ENCODE data around the gene TARDBP. TPM values are rescaled to one million over a fixed set of nuclear protein-coding genes. Genes with fewer than 3 reads are reported as not detected.
"Not testable (repeated sequence)": the region's sequence is repeated elsewhere in the genome, so short reads cannot be mapped to it uniquely, and the experiment has no call there.

TARDBP gene
- total and polyA plus RNA-seq, 2 experiments from 2014 or later, result 80.0 to 129 TPM

DNA sequence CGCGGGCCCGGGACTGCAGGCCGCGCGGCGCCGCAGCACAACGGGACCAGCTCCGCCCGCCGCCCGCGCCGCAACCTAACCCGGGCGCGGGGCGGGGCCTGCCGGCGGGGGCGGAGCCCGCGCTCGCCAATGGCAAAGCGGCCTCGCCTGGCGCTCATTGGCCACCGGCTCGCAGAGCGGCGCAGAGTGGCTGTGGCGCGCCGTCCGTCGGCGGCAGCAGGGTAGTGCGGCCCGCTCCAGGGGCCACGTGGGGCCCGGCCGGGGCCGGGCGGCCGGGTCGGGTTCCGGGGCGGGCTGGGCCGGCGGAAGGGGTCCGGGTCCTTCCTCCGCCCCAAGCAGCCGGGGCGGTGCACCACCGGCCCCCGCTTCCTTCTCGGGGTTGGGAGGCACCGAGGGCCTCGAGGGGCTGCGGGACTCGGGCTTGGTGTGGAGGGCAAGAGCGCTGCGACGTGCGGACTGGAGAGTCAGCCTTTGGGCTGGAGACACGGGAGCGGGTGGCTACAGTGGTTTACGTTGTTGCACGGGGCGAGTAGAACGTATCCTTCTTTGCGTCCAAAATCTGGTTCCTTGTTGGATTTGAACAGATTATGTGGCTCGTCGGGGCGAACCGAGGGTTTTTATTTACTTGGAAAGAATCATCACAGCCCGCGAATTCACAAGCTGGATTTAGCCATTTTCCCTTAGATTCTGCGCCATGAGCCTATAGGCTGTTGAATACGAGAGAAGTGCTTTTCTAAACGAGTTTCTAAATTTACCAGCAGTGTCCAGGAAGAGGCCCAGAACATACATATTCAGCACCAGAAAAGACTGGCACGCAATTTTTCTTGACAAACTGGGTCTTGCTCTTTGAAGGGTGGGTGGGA, 47.7 kb downstream of the TARDBP start, which contains the start of gene SRM:
SRM (minus strand) TSS at position 51 of the 863 bp plus-strand sequence. CDS start 75 bp downstream, outside the sequence.
- Histone ChIP-seq H4K20me1 (ENCODE audit: insufficient read depth, poor library complexity, severe bottlenecking) (no peaks in the 10 kb centered on the region), H3K27ac (peak within 1 kb of the TSS; percentile 60), H3K4me2 (peak within 1 kb of the TSS; percentile 98), H2AFZ (peak within 1 kb of the TSS; percentile 89), H3K4me3 (peak within 1 kb of the TSS; percentile 98), H3K4me1 (ENCODE audit: insufficient read depth) (peaks cover 8% of the 10 kb centered on the region), H3K36me3 (replicated peaks; ENCODE audit: insufficient read depth, low read depth) (peaks cover 4% of the 10 kb centered on the region), H3K9me3 (ENCODE audit: low read depth) (no peaks in the 10 kb centered on the region), H3K9me2 (replicated peaks; ENCODE audit: insufficient read depth) (no peaks in the 10 kb centered on the region), H3K27me3 (no peaks in the 10 kb centered on the region), H3K79me2 (peaks cover 20% of the 10 kb centered on the region)
- peak; percentile 97 for DNase-seq (ENCODE audit: low spot score)
- under 1% methylated on average over 46 of the region's 83 CpGs for WGBS (ENCODE audit: low lambda C conversion rate, missing lambda C conversion rate)
- TF ChIP-seq EZH2phosphoT487 (IDR thresholded peaks at IDR 0.05; ENCODE audit: low read depth, severe bottlenecking, unreplicated experiment) (no peak), EZH2 (IDR thresholded peaks at IDR 0.05; ENCODE audit: borderline replicate concordance) (no peak)
- TF ChIP-seq, protein P1, sequence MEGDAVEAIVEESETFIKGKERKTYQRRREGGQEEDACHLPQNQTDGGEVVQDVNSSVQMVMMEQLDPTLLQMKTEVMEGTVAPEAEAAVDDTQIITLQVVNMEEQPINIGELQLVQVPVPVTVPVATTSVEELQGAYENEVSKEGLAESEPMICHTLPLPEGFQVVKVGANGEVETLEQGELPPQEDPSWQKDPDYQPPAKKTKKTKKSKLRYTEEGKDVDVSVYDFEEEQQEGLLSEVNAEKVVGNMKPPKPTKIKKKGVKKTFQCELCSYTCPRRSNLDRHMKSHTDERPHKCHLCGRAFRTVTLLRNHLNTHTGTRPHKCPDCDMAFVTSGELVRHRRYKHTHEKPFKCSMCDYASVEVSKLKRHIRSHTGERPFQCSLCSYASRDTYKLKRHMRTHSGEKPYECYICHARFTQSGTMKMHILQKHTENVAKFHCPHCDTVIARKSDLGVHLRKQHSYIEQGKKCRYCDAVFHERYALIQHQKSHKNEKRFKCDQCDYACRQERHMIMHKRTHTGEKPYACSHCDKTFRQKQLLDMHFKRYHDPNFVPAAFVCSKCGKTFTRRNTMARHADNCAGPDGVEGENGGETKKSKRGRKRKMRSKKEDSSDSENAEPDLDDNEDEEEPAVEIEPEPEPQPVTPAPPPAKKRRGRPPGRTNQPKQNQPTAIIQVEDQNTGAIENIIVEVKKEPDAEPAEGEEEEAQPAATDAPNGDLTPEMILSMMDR (IDR thresholded peaks at IDR 0.05; ENCODE audit: poor library complexity), result no peak

DNA sequence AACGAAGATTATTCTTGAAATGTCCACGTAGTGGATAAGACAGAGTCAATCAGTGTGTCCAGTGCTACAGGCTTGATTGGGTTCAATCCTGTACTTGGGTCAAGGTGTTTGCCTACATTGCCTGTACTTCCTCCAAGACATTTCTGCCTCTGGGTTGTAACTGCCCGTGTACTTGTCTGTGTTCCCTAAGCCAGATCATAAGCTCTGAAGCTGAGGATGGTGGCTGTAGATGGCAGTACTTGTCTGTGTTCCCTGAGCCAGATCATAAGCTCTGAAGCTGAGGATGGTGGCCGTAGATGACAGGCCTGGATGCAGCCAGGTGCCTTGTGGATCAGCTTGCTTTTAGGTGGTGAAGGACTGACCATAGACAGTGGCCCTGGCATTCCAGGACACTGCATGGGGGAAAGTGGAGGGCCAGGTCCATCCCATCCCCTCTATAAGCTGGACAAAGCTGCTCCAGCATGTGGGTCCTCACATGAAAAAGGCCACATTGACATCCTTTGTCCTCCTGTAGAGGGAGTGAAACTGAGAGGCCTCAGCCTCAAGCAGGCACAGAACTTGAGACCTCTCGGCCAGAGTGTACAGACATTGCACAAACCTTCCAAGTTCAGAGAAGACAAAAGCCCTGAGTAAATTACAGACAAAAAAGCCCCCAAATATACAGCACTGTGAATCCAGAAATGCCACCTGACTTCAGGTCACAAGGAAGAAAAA, 49.4 kb downstream of the TARDBP start:
- DNase-seq (ENCODE audit: low spot score), result no peak
- 89% methylated on average over 5 of the region's 5 CpGs for WGBS (ENCODE audit: low lambda C conversion rate, missing lambda C conversion rate)
- peaks cover 20% of the 10 kb centered on the region for H3K79me2 ChIP-seq
- H3K27me3 ChIP-seq, result no peaks in the 10 kb centered on the region
- no peaks in the 10 kb centered on the region for H3K9me2 ChIP-seq (replicated peaks; ENCODE audit: insufficient read depth)
- H3K4me1 ChIP-seq (ENCODE audit: insufficient read depth), result peaks cover 8% of the 10 kb centered on the region
- no peaks in the 10 kb centered on the region for H4K20me1 ChIP-seq (ENCODE audit: insufficient read depth, poor library complexity, severe bottlenecking)
- peak overlapping the region; percentile 80 for H3K4me2 ChIP-seq
- TF ChIP-seq, protein P1 (IDR thresholded peaks at IDR 0.05; ENCODE audit: poor library complexity), result no peak
- TF ChIP-seq EZH2phosphoT487 (IDR thresholded peaks at IDR 0.05; ENCODE audit: low read depth, severe bottlenecking, unreplicated experiment), result no peak
- no peak for TF ChIP-seq EZH2 (IDR thresholded peaks at IDR 0.05; ENCODE audit: borderline replicate concordance)
- no peak overlapping the region for H3K4me3 ChIP-seq
- H2AFZ ChIP-seq, result no peak overlapping the region
- H3K9me3 ChIP-seq (ENCODE audit: low read depth), result no peaks in the 10 kb centered on the region
- H3K36me3 ChIP-seq (replicated peaks; ENCODE audit: insufficient read depth, low read depth), result peaks cover 6% of the 10 kb centered on the region
- no peak overlapping the region for H3K27ac ChIP-seq

DNA sequence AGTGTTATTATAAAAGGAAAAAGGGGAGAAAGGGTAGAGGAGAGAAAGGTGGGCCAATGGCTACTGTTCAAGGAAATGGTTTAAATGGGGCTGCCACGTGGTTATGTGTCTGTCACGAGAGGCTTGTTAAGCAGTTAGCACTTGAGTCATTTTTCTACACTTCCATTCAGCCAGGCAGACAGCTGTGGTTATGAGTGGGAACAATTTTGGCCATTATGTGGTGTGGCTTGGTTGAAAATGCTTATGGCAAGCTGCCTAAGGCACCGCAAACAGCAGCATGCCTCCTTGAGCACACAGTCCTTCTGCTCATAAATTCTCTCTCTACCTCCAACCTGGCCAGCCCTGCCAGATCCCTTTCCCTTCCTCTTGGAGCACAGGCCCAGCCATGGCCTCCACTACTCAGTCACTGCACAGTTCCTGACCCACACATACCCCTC, 50.5 kb downstream of the TARDBP start:
- 84% methylated on average over 3 of the region's 3 CpGs for whole genome bisulfite sequencing (ENCODE audit: low lambda C conversion rate, missing lambda C conversion rate)
- no peaks in the 10 kb centered on the region for H4K20me1 ChIP-seq (ENCODE audit: insufficient read depth, poor library complexity, severe bottlenecking)
- H2AFZ ChIP-seq, result no peak overlapping the region
- peaks cover 8% of the 10 kb centered on the region for H3K4me1 ChIP-seq (ENCODE audit: insufficient read depth)
- H3K27me3 ChIP-seq, result no peaks in the 10 kb centered on the region
- H3K27ac ChIP-seq, result no peak overlapping the region
- TF ChIP-seq, protein P1 (IDR thresholded peaks at IDR 0.05; ENCODE audit: poor library complexity), result no peak
- TF ChIP-seq EZH2 (IDR thresholded peaks at IDR 0.05; ENCODE audit: borderline replicate concordance) (no peak), EZH2phosphoT487 (IDR thresholded peaks at IDR 0.05; ENCODE audit: low read depth, severe bottlenecking, unreplicated experiment) (no peak)
- peaks cover 20% of the 10 kb centered on the region for H3K79me2 ChIP-seq
- H3K9me2 ChIP-seq (replicated peaks; ENCODE audit: insufficient read depth), result no peaks in the 10 kb centered on the region
- H3K4me2 ChIP-seq, result no peak overlapping the region
- H3K4me3 ChIP-seq, result no peak overlapping the region
- no peak for DNase-seq (ENCODE audit: low spot score)
- H3K36me3 ChIP-seq (replicated peaks; ENCODE audit: insufficient read depth, low read depth), result peaks cover 6% of the 10 kb centered on the region
- no peaks in the 10 kb centered on the region for H3K9me3 ChIP-seq (ENCODE audit: low read depth)

DNA sequence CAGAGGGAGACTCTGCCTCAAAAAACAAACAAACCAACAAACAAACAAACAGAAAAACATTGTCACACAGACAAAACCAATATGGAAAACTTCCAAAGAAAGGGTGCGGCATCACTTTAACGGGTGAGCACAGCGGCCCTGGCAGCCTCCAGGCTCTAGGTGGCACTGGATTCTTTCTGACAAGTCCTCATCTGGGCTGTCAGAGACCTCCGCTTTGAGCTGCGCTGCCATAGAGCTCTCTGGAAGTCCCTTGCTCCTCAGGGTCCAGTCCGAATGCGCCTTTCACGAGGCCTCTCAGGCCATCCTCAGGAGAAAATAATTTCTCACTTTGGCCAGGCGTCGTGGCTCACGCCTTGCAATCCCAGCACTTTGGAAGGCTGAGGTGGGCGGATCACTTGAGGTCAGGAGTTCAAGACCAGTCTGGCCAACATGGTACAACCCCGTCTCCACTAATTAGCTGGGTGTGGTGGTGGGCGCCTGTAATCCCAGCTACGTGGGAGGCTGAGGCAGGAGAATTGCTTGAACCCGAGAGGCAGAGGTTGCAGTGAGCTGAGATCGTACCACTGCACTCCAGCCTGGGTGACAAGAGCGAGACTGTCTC, 51.6 kb downstream of the TARDBP start:
- WGBS (ENCODE audit: low lambda C conversion rate, missing lambda C conversion rate), result 91% methylated on average over 18 of the region's 18 CpGs
- H3K4me1 ChIP-seq (ENCODE audit: insufficient read depth); H3K27ac ChIP-seq; H2AFZ ChIP-seq; H3K27me3 ChIP-seq; H3K36me3 ChIP-seq (replicated peaks; ENCODE audit: insufficient read depth, low read depth); H3K4me2 ChIP-seq; H3K9me3 ChIP-seq (ENCODE audit: low read depth); H3K9me2 ChIP-seq (replicated peaks; ENCODE audit: insufficient read depth); H4K20me1 ChIP-seq (ENCODE audit: insufficient read depth, poor library complexity, severe bottlenecking); DNase-seq (ENCODE audit: low spot score); H3K4me3 ChIP-seq: not testable (repeated sequence)
- peaks cover 15% of the 10 kb centered on the region for H3K79me2 ChIP-seq

All from hepatocyte (in vitro differentiated cells).